GM23248 (cell line): Measurements from ENCODE around the gene DMRTC2. TPM values are rescaled to one million over a fixed set of nuclear protein-coding genes. Genes with fewer than 3 reads are reported as not detected.

Experiments used
- DNase-seq: peaks from one replicate; pipeline ENCODE4 v3.0.0-alpha.2; 2015
- H2AFZ ChIP-seq: fragments of 200-600 bp; sonication (generic); 2 replicates; pipeline ENCODE4 v1.6.1; 2016; ENCODE audit warnings: antibody characterized with exemption
- H3F3A ChIP-seq: fragments of 200-600 bp; sonication (generic); 2 replicates; pipeline ENCODE4 v1.6.1; 2016; ENCODE audit warnings: mild to moderate bottlenecking, antibody characterized with exemption, mixed run types; ENCODE audit not compliant: insufficient read depth
- H3K27ac ChIP-seq: fragments of 200-600 bp; sonication (generic); 2 replicates; pipeline ENCODE4 v1.5.1; 2016; ENCODE audit warnings: mild to moderate bottlenecking
- H3K27me3 ChIP-seq: fragments of 200-600 bp; sonication (generic); replicated peaks from 2 replicates; pipeline ENCODE4 v1.6.1; 2016; ENCODE audit warnings: mild to moderate bottlenecking; ENCODE audit not compliant: insufficient read depth
- H3K36me3 ChIP-seq: fragments of 200-600 bp; sonication (generic); 2 replicates; pipeline ENCODE4 v1.6.1; 2016; ENCODE audit warnings: low read depth, mild to moderate bottlenecking
- H3K4me1 ChIP-seq: fragments of 200-600 bp; sonication (generic); 2 replicates; pipeline ENCODE4 v1.6.1; 2016; ENCODE audit warnings: mild to moderate bottlenecking; ENCODE audit not compliant: insufficient read depth
- H3K4me2 ChIP-seq: fragments of 200-600 bp; sonication (generic); one replicate; pipeline ENCODE4 v1.6.1; 2016; ENCODE audit warnings: mild to moderate bottlenecking; ENCODE audit not compliant: unreplicated experiment
- H3K4me3 ChIP-seq: fragments of 200-600 bp; sonication (generic); 2 replicates; pipeline ENCODE4 v1.5.1; 2016; ENCODE audit warnings: mild to moderate bottlenecking
- H3K79me2 ChIP-seq: fragments of 200-600 bp; sonication (generic); 2 replicates; pipeline ENCODE4 v1.6.1; 2016; ENCODE audit warnings: mild to moderate bottlenecking; ENCODE audit not compliant: insufficient read depth
- H3K9ac ChIP-seq: fragments of 200-600 bp; sonication (generic); 2 replicates; pipeline ENCODE4 v1.6.1; 2016; ENCODE audit warnings: mild to moderate bottlenecking
- H3K9me2 ChIP-seq: fragments of 200-600 bp; sonication (generic); 2 replicates; pipeline ENCODE4 v1.6.1; 2016; ENCODE audit warnings: mixed run types, mild to moderate bottlenecking, moderate library complexity; ENCODE audit not compliant: insufficient read depth
- H3K9me3 ChIP-seq: fragments of 200-600 bp; sonication (generic); one replicate; pipeline ENCODE4 v1.6.1; 2017; ENCODE audit warnings: low read depth
- H4K20me1 ChIP-seq: fragments of 200-600 bp; sonication (generic); 2 replicates; pipeline ENCODE4 v1.6.0; 2016; ENCODE audit not compliant: insufficient read depth
- EZH2 ChIP-seq: fragments of 200-600 bp; sonication (generic); IDR thresholded peaks from 2 replicates; pipeline ENCODE4 v1.6.1; 2018; ENCODE audit warnings: antibody characterized with exemption, mild to moderate bottlenecking; ENCODE audit not compliant: insufficient read depth, poor library complexity, severe bottlenecking
- EZH2phosphoT487 ChIP-seq: fragments of 200-600 bp; sonication (generic); IDR thresholded peaks from 2 replicates; pipeline ENCODE4 v1.6.1; 2018; ENCODE audit warnings: antibody characterized with exemption, moderate library complexity, mild to moderate bottlenecking, low read depth; ENCODE audit not compliant: insufficient read depth
- WGBS, 2 experiments: methylation state at CpG; one replicate each; pipeline ENCODE4 v1.1.6; 2015 to 2017; ENCODE audit warnings: low lambda C conversion rate in 2 of 2, low coverage in 1 of 2; ENCODE audit errors: missing lambda C conversion rate in 2 of 2; 5-methylcytosine and 5-hydroxymethylcytosine counted together
- in situ Hi-C: fragments of 300-500 bp; cut with MboI; formaldehyde crosslinking; loops from 2 replicates; pipeline ENCODE4 v1.15.0; 2020
- polyA plus RNA-seq: library from polyadenylated mRNA; unstranded; fragments of >200 nt; fragmentation: Nextera tagmentation; extraction: Ambion mirVana; gene quantifications from 2 replicates; pipeline ENCODE4 v1.2.1, GENCODE V29; 2016
- total RNA-seq: library from RNA; depleted of rRNA; stranded (reverse); fragments of >200 nt; shearing (Covaris generic); gene quantifications from 2 replicates; pipeline ENCODE4 v1.2.3, GENCODE V29; 2014

The DMRTC2 gene
- total and polyA plus RNA-seq, 2 experiments from 2014 or later = not detected

DNA sequence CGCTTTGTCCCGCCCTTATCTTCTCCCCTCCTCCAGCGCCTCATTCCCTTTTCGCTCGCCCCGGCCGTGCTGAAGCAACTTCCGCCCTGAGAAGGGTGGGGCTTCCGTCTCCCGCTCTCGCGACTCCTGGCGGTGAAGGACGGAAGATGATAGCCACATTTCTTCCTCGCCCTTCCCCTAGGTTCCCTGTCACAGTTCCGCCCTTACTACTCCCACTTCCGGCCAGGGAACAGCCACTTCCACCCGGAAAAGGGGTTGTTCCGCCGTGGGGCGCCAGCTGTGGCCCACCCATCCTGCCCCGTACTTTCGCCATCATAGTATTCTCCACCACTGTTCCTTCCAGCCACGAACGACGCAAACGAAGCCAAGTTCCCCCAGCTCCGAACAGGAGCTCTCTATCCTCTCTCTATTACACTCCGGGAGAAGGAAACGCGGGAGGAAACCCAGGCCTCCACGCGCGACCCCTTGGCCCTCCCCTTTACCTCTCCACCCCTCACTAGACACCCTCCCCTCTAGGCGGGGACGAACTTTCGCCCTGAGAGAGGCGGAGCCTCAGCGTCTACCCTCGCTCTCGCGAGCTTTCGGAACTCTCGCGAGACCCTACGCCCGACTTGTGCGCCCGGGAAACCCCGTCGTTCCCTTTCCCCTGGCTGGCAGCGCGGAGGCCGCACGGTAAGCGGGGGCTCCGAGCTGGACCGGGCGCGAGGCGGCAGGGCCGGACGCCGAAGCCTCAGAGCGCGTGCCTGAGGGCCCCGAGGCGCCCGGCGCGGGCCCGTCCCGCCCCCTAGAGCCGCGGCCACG, 15.0 kb downstream of the DMRTC2 start, which contains the start of gene RPS19:
RPS19 (plus strand) TSS at position 638 of the 801 bp plus-strand sequence. CDS start 520 bp downstream, outside the sequence.
- Histone ChIP-seq H2AFZ (peak within 1 kb of the TSS; percentile 85), H3K9me2 (no peaks in the 10 kb centered on the region), H3K9ac (peak within 1 kb of the TSS; percentile 99), H3K36me3 (peaks cover 37% of the 10 kb centered on the region), H3K9me3 (no peaks in the 10 kb centered on the region), H3K4me3 (peak within 1 kb of the TSS; percentile 76), H3F3A (peaks cover 35% of the 10 kb centered on the region), H3K27ac (peak within 1 kb of the TSS; percentile 76), H4K20me1 (0 out of 2 replicates have a peak, but pooled peaks cover 15% of the 10 kb centered on the region), H3K79me2 (peaks cover 47% of the 10 kb centered on the region), H3K4me2 (peak within 1 kb of the TSS; percentile 93), H3K27me3 (peaks cover 7% of the 10 kb centered on the region), H3K4me1 (peaks cover 30% of the 10 kb centered on the region)
- peak; percentile 99 for DNase-seq
- 1% methylated on average over 57 to 67 of the region's 76 CpGs for WGBS, 2 experiments
- TF ChIP-seq EZH2 (no peak), EZH2phosphoT487 (no peak)
- in situ Hi-C loops = no loop called here

DNA sequence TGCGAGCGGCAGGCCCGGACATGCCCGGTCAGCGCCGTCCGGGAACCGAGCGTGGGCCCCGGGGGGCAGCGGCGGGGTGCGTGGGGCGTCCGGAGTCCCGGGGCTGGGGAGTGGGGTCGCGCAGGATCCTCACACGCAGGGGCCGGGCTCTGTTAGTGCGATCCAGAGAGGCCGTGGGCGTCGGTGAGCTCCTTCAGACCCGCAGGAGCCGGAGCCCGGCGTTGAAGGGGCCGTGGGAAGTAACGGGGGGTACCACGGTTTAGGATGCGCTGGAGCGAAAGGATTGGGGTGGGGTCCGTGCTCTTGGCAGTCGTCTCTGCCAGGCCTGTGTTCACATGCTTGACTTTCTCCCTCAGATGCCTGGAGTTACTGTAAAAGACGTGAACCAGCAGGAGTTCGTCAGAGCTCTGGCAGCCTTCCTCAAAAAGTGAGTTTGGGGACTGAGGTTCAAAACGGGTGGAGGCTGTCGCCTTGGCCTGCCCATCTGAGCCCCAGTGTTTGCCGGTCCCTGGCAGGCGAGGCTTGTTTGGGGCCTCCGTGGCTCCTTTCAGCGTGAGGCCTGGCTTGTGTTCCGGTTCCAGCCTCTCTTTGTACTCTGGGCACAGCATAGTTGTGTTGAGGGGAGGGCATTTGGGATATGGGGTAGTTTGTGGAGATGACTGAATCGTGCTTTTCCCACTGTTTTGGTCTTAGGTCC, 15.7 kb downstream of the DMRTC2 start:
- TF ChIP-seq EZH2 = no peak
- no peak for TF ChIP-seq EZH2phosphoT487
- 1 to 2% methylated on average over 21 to 39 of the region's 45 CpGs for WGBS, 2 experiments
- DNase-seq = peak; percentile 56
- Histone ChIP-seq H3K36me3 (peaks cover 45% of the 10 kb centered on the region), H3K4me3 (peak overlapping the region; percentile 76), H3K27me3 (no peaks in the 10 kb centered on the region), H3K4me2 (peak overlapping the region; percentile 93), H2AFZ (no peak overlapping the region), H3F3A (peaks cover 42% of the 10 kb centered on the region), H3K27ac (peak overlapping the region; percentile 76), H4K20me1 (0 out of 2 replicates have a peak, but pooled peaks cover 15% of the 10 kb centered on the region), H3K79me2 (peaks cover 55% of the 10 kb centered on the region), H3K4me1 (peaks cover 30% of the 10 kb centered on the region), H3K9me2 (no peaks in the 10 kb centered on the region), H3K9ac (peak overlapping the region; percentile 99), H3K9me3 (no peaks in the 10 kb centered on the region)
- in situ Hi-C loops = no loop called here

DNA sequence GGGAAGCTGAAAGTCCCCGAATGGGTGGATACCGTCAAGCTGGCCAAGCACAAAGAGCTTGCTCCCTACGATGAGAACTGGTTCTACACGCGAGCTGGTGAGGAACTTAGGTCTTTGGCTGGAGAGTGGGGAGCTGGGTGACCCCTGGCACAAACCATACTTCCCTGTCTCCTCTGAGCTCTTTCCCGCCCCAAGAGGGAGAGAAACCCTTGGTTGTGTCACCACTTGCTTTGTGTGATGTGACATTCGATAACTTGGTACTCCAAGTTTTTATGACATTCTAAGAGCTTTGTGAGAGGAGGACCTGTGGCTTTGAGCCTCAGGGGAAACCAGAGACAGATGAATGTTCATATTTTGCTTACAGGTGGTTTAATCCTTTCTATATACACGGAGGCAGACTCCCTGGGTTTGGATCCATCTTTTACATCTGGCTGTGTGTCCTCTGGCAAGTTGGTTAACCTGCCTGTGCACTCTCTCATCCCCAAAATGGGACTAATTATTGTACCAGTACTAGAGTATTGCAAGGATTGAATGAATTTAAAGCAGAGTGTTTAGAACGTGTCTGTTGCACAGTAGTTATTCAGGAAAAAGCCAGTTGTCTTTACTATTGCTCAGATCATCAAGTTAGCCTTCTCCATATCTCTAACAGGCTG, 16.4 kb downstream of the DMRTC2 start:
- H3K27me3 ChIP-seq = no peaks in the 10 kb centered on the region
- no peaks in the 10 kb centered on the region for H3K9me2 ChIP-seq
- DNase-seq = no peak
- H3K27ac ChIP-seq = peak overlapping the region; percentile 76
- TF ChIP-seq EZH2 (no peak), EZH2phosphoT487 (no peak)
- peak overlapping the region; percentile 76 for H3K4me3 ChIP-seq
- H2AFZ ChIP-seq = no peak overlapping the region
- peak overlapping the region; percentile 93 for H3K4me2 ChIP-seq
- H3K79me2 ChIP-seq = peaks cover 62% of the 10 kb centered on the region
- H3K9ac ChIP-seq = peak overlapping the region; percentile 99
- H3K9me3 ChIP-seq = no peaks in the 10 kb centered on the region
- H4K20me1 ChIP-seq = 0 out of 2 replicates have a peak, but pooled peaks cover 15% of the 10 kb centered on the region
- peaks cover 47% of the 10 kb centered on the region for H3K36me3 ChIP-seq
- 37 to 40% methylated on average over 9 of the region's 9 CpGs for WGBS, 2 experiments
- peaks cover 47% of the 10 kb centered on the region for H3F3A ChIP-seq
- H3K4me1 ChIP-seq = peaks cover 30% of the 10 kb centered on the region
- in situ Hi-C loops = no loop called here

- no peaks in the 10 kb centered on the region for H3K27me3 ChIP-seq
- H4K20me1 ChIP-seq = 0 out of 2 replicates have a peak, but pooled peaks cover 15% of the 10 kb centered on the region
- peaks cover 30% of the 10 kb centered on the region for H3K4me1 ChIP-seq
- TF ChIP-seq EZH2phosphoT487 (no peak), EZH2 (no peak)
- H3K9ac ChIP-seq = peak overlapping the region; percentile 99
- H3K9me2 ChIP-seq = no peaks in the 10 kb centered on the region
- peak overlapping the region; percentile 93 for H3K4me2 ChIP-seq
- no peak for DNase-seq
- no peaks in the 10 kb centered on the region for H3K9me3 ChIP-seq
- no peak overlapping the region for H2AFZ ChIP-seq
- WGBS, 2 experiments = 83 to 85% methylated on average over 9 of the region's 9 CpGs
- peak overlapping the region; percentile 76 for H3K4me3 ChIP-seq
- peaks cover 68% of the 10 kb centered on the region for H3K79me2 ChIP-seq
- H3K36me3 ChIP-seq = peaks cover 48% of the 10 kb centered on the region
- H3K27ac ChIP-seq = no peak overlapping the region
- in situ Hi-C loops = no loop called here
- H3F3A ChIP-seq = peaks cover 52% of the 10 kb centered on the region
Measured at GRCh38 chr19:41861846-41862245, 17.0 kb downstream of the DMRTC2 start.
